Measurements from ENCODE around the gene RNF20. TPM values are rescaled to one million over a fixed set of nuclear protein-coding genes. Genes with fewer than 3 reads are reported as not detected.
A peak's percentile ranks its signal among the peaks of the same experiment; 100 is the strongest.
"Not testable (repeated sequence)": the region's sequence is repeated elsewhere in the genome, so short reads cannot be mapped to it uniquely, and the experiment has no call there.

RNF20 gene
- total RNA-seq, 2 experiments from 2014 or later = 43.7 to 49.0 TPM

DNA sequence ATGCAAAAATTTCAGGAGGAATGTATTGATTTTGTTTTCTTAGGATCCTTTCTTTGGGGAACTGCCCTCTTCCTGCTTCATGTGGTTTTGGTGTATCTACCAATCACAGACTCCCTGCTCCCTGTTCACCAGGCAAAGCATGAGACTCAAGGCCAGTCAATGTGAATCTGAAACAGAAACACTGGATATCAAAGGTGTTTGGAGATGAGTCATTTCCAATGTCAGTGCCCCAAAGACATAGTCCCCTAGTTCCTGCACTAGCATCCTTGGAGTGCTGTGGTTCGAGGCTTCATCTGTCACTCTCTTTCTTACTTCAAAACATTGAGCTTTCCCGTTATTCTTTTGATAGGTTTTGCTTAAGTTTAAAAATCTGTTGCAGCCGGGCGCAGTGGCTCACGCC is 53.0 kb downstream of the RNF20 start:
- DNase-seq (no peak), ATAC-seq (ENCODE audit: low read depth) (peak; percentile 93)
- H3K27me3 Mint-ChIP-seq = peaks cover 2% of the 10 kb centered on the region
- peaks cover 7% of the 10 kb centered on the region for H3K4me1 Mint-ChIP-seq
- no peak overlapping the region for H3K4me3 Mint-ChIP-seq
- no peaks in the 10 kb centered on the region for H3K9me3 Mint-ChIP-seq
- no peaks in the 10 kb centered on the region for H3K36me3 Mint-ChIP-seq
- POLR2A ChIA-PET = no interaction called here
- no peak overlapping the region for H3K27ac Mint-ChIP-seq

- no peak for ATAC-seq (ENCODE audit: low read depth)
- H3K27ac Mint-ChIP-seq = no peak overlapping the region
- no peak overlapping the region for H3K4me3 Mint-ChIP-seq
- DNase-seq = no peak
- H3K27me3 Mint-ChIP-seq = peaks cover 2% of the 10 kb centered on the region
- H3K36me3 Mint-ChIP-seq = no peaks in the 10 kb centered on the region
- POLR2A ChIA-PET = no interaction called here
- H3K4me1 Mint-ChIP-seq = peaks cover 7% of the 10 kb centered on the region
- H3K9me3 Mint-ChIP-seq = no peaks in the 10 kb centered on the region
Measured at GRCh38 chr9:101587332-101588043, 53.8 kb downstream of the RNF20 start.

DNA sequence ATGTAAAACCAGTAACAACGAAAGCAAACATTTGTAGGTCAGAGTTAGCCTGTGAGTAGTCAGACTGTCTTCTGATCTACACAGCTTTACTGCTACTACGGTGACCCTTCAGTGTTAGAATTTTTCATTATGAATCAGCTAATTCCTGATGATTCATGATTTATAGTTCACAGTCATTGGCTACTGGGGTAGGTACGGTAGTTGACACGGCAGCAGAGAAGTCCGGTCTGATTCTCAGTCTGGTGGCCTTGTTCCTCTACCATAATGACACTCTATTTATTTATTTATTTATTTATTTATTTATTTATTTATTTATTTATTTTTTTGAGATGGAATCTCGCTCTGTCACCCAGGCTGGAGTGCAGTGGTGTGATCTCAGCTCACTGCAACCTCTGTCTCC is 56.4 kb downstream of the RNF20 start:
- ATAC-seq (ENCODE audit: low read depth); H3K27me3 Mint-ChIP-seq; H3K4me1 Mint-ChIP-seq; POLR2A ChIA-PET; H3K27ac Mint-ChIP-seq; DNase-seq; H3K4me3 Mint-ChIP-seq; H3K9me3 Mint-ChIP-seq; H3K36me3 Mint-ChIP-seq: not testable (repeated sequence)

DNA sequence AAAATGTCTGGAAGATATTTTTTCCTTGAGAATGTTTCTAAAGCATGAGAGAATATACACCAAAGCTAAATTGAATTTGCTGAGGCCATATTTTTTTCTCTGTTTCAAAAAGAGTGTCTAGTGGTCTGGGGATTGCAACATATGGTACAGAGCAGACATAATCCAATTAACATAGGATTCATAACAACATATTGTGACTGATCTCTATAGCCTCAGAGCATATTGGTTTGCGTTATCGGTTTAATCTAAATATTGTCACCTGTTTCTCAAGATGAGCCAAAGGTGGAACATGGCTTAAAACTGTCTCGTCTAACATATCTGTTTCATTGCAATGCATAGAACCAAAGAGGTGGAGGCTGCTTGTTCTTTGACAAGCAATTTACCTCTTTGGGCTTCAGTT is 57.2 kb downstream of the RNF20 start:
- DNase-seq (no peak), ATAC-seq (ENCODE audit: low read depth) (no peak)
- Mint-ChIP-seq H3K36me3 (no peaks in the 10 kb centered on the region), H3K27ac (no peak overlapping the region), H3K4me1 (peaks cover 6% of the 10 kb centered on the region), H3K9me3 (no peaks in the 10 kb centered on the region), H3K4me3 (no peak overlapping the region), H3K27me3 (peaks cover 2% of the 10 kb centered on the region)
- POLR2A ChIA-PET = no interaction called here

GRCh38 chr9:101591787-101592446 is 58.3 kb downstream of the RNF20 start:
- H3K36me3 Mint-ChIP-seq = no peaks in the 10 kb centered on the region
- peaks cover 2% of the 10 kb centered on the region for H3K27me3 Mint-ChIP-seq
- DNase-seq = no peak
- H3K4me3 Mint-ChIP-seq = no peak overlapping the region
- POLR2A ChIA-PET = no interaction called here
- peaks cover under 1% of the 10 kb centered on the region for H3K4me1 Mint-ChIP-seq
- no peak overlapping the region for H3K27ac Mint-ChIP-seq
- H3K9me3 Mint-ChIP-seq = no peaks in the 10 kb centered on the region
- ATAC-seq (ENCODE audit: low read depth) = no peak

DNA sequence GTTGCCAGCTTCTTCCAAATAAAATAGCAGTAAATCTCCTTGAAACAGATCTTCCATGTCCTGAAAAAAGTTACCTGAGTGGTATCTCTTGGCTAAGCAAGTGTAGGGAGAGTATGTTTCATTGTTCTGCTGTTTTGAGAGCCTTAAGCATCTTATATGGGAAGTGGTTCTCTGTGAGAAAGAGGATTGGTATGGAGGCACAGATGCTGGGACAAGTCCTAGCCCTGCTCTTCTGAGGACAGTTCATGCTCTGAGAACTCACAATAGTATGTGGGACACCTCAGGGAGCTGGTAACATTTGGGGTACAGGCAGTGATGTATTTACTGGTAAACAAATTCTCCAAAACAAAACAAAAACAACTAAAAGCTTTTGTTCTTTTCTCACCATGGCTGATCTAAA is 59.1 kb downstream of the RNF20 start:
- H3K4me3 Mint-ChIP-seq = no peak overlapping the region
- no peaks in the 10 kb centered on the region for H3K4me1 Mint-ChIP-seq
- ATAC-seq (ENCODE audit: low read depth) = no peak
- H3K27me3 Mint-ChIP-seq = peaks cover 2% of the 10 kb centered on the region
- POLR2A ChIA-PET = no interaction called here
- DNase-seq = no peak
- no peak overlapping the region for H3K27ac Mint-ChIP-seq
- no peaks in the 10 kb centered on the region for H3K36me3 Mint-ChIP-seq
- no peaks in the 10 kb centered on the region for H3K9me3 Mint-ChIP-seq

DNA sequence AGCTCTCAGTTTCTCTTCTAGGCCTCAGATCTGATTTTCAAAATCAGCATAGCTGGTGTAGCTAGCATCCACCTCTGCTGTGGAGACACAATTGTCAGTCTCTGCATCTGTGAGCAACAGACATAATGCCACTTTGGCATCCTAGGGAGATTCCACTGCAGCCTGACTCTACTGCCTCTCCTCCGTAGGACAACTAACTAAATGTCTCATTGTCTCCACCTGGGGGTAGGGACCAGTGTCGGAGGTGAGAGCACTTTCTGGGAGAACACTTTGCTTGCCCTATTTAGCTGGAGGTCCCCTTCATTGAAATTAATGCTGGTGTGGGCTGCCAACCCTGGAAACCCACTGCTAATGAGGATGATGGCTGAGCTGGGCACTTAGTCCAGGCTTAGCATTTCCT is 59.7 kb downstream of the RNF20 start:
- H3K36me3 Mint-ChIP-seq = no peaks in the 10 kb centered on the region
- ATAC-seq (ENCODE audit: low read depth) (no peak), DNase-seq (no peak)
- peaks cover 2% of the 10 kb centered on the region for H3K27me3 Mint-ChIP-seq
- H3K9me3 Mint-ChIP-seq = no peaks in the 10 kb centered on the region
- H3K27ac Mint-ChIP-seq = no peak overlapping the region
- H3K4me3 Mint-ChIP-seq = no peak overlapping the region
- POLR2A ChIA-PET = no interaction called here
- H3K4me1 Mint-ChIP-seq = no peaks in the 10 kb centered on the region

- Mint-ChIP-seq H3K4me1 (no peaks in the 10 kb centered on the region), H3K9me3 (no peaks in the 10 kb centered on the region), H3K27ac (no peak within 1 kb of the TSS), H3K27me3 (peaks cover 2% of the 10 kb centered on the region), H3K36me3 (no peaks in the 10 kb centered on the region), H3K4me3 (no peak within 1 kb of the TSS)
- POLR2A ChIA-PET = no interaction called here
- ATAC-seq (ENCODE audit: low read depth) = no peak
- no peak for DNase-seq
Measured at GRCh38 chr9:101594796-101595195, 61.1 kb downstream of the RNF20 start, which contains the start of gene PPP3R2. PPP3R2 (minus strand) TSS chr9:101594969; CDS start chr9:101594921, 48 bp downstream.

DNA sequence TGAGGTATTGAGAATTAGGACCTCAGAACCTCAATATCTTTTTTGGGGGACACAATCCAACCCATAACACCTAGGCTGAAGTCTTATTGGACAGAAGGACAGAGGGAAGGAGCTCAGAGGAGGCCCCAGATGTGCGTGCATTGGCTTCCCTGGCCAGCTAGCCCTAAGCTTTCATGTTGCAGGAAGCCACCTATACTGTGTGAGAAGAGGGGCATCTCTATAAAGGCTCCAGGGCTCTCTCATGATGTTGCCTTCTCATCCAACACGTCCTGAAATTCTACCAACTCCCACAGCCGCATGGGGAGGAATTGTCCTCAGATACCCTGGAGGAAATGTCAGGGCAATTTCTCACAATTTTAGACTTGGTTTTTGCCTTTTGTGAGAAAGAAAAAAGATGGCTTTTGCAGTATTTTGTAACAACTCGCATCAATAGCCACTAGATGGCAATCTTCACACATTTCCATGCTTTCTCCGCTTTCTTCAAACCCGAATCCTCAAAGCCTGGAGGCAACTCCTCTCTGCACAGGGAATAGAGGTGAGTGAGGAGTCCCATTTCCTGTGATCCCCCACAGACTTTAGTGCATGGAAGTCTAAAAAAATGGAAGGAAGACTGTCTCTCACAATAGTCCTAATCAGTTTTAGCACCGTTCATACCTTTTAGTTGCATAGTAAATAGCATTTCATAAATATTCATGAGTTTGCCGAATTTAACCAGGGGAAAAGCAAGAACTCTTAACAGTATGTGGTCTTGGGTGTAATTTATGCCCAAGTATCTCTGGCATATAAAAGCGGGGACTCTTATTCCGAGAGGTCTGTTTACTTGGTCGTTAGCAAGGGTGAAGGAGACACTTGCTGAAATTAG is 68.5 kb downstream of the RNF20 start:
- no peak overlapping the region for H3K27ac Mint-ChIP-seq
- POLR2A ChIA-PET = no interaction called here
- H3K9me3 Mint-ChIP-seq = no peaks in the 10 kb centered on the region
- H3K36me3 Mint-ChIP-seq = no peaks in the 10 kb centered on the region
- peaks cover 6% of the 10 kb centered on the region for H3K27me3 Mint-ChIP-seq
- ATAC-seq (ENCODE audit: low read depth) (no peak), DNase-seq (no peak)
- H3K4me1 Mint-ChIP-seq = peaks cover 3% of the 10 kb centered on the region
- H3K4me3 Mint-ChIP-seq = no peak overlapping the region

DNA sequence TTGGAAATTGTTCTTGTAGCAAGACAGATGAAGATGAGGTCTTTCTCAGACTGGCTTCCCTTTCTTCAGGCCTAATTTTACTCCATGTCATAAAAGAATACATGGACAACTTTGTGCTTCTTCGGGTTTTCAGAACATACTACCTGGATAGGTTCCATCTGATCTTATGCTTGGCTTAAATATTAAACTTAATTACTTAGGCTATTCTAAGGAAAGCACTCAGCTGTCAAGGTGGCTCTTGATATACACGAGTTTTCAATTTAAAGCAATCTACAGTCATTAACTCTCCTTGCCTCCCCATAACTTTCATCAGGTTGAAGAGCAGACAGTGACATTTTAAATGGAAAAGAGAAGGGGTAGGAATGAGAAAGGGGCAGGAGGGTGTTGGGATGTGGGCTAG is 70.6 kb downstream of the RNF20 start:
- Mint-ChIP-seq H3K27me3 (peaks cover 6% of the 10 kb centered on the region), H3K36me3 (no peaks in the 10 kb centered on the region), H3K9me3 (no peaks in the 10 kb centered on the region), H3K4me1 (peaks cover 3% of the 10 kb centered on the region), H3K27ac (no peak overlapping the region), H3K4me3 (no peak overlapping the region)
- DNase-seq = no peak
- ATAC-seq (ENCODE audit: low read depth) = no peak
- POLR2A ChIA-PET = no interaction called here

GRCh38 chr9:101605547-101605946 is 71.9 kb downstream of the RNF20 start:
- ATAC-seq (ENCODE audit: low read depth) (no peak), DNase-seq (no peak)
- no peaks in the 10 kb centered on the region for H3K9me3 Mint-ChIP-seq
- POLR2A ChIA-PET = no interaction called here
- H3K27ac Mint-ChIP-seq = no peak overlapping the region
- peaks cover 3% of the 10 kb centered on the region for H3K4me1 Mint-ChIP-seq
- H3K4me3 Mint-ChIP-seq = no peak overlapping the region
- H3K27me3 Mint-ChIP-seq = peaks cover 6% of the 10 kb centered on the region
- H3K36me3 Mint-ChIP-seq = no peaks in the 10 kb centered on the region

All from activated naive CD8-positive, alpha-beta T cell treated with anti-CD3 and anti-CD28 coated beads, Interleukin-2, amount 10 ng/mL, durations not matched to agents 7 days and 5 days (primary cell).